SU-DHL-6 (cell line): ENCODE measurements around the gene MED12L.

ENCODE experiments used
- H2AFZ ChIP-seq: fragments of 200-600 bp; sonication (generic); 2 replicates; pipeline ENCODE4 v1.6.1; 2014; ENCODE audit warnings: low read depth, mild to moderate bottlenecking, moderate library complexity, mixed read lengths, antibody characterized with exemption, low read length; ENCODE audit not compliant: severe bottlenecking
- H3F3A ChIP-seq: fragments of 200-600 bp; shearing (Covaris generic); 2 replicates; pipeline ENCODE4 v1.6.0; 2016; ENCODE audit warnings: antibody characterized with exemption, mild to moderate bottlenecking; ENCODE audit not compliant: insufficient read depth
- H3K27ac ChIP-seq: fragments of 200-600 bp; sonication (generic); 2 replicates; pipeline ENCODE4 v1.5.1; 2016; ENCODE audit warnings: low read depth, mild to moderate bottlenecking, low read length, moderate library complexity, mixed read lengths
- H3K27me3 ChIP-seq: fragments of 200-600 bp; sonication (generic), shearing (Covaris generic); 2 replicates; pipeline ENCODE4 v1.6.0; 2014; ENCODE audit warnings: mild to moderate bottlenecking, low read length
- H3K36me3 ChIP-seq: fragments of 200-600 bp; sonication (generic); 2 replicates; pipeline ENCODE4 v1.6.1; 2014; ENCODE audit warnings: mild to moderate bottlenecking, low read length, mixed read lengths
- H3K4me2 ChIP-seq: fragments of 300-600, 200-600 bp; shearing (Covaris generic), sonication (generic); 2 replicates; pipeline ENCODE4 v1.6.0; 2014; ENCODE audit warnings: low read length, low read depth, mild to moderate bottlenecking; ENCODE audit not compliant: poor library complexity, severe bottlenecking
- H3K4me3 ChIP-seq: fragments of 200-600 bp; sonication (generic); 2 replicates; pipeline ENCODE4 v1.5.1; 2014; ENCODE audit warnings: antibody characterized with exemption, low read length, mild to moderate bottlenecking, mixed read lengths; ENCODE audit not compliant: insufficient read depth, poor library complexity, severe bottlenecking
- H3K79me2 ChIP-seq: fragments of 200-600 bp; sonication (generic); 2 replicates; pipeline ENCODE4 v1.6.1; 2014; ENCODE audit warnings: mild to moderate bottlenecking, low read length, moderate library complexity; ENCODE audit not compliant: insufficient read depth
- H3K9ac ChIP-seq: fragments of 200-600 bp; sonication (generic); 2 replicates; pipeline ENCODE4 v1.7.0; 2014; ENCODE audit warnings: mild to moderate bottlenecking, low read length
- H3K9me2 ChIP-seq: fragments of 200-600 bp; sonication (generic); replicated peaks from 2 replicates; pipeline ENCODE4 v1.6.1; 2014; ENCODE audit warnings: low read length; ENCODE audit not compliant: insufficient read depth
- H3K9me3 ChIP-seq: fragments of 200-600 bp; sonication (generic); 2 replicates; pipeline ENCODE4 v1.6.1; 2014; ENCODE audit warnings: low read length, mixed read lengths; ENCODE audit not compliant: insufficient read depth
- H4K20me1 ChIP-seq: fragments of 200-600 bp; sonication (generic); 2 replicates; pipeline ENCODE4 v1.6.1; 2014; ENCODE audit warnings: low read depth, mild to moderate bottlenecking, antibody characterized with exemption, low read length, moderate library complexity, mixed read lengths
- EZH2phosphoT487 ChIP-seq: fragments of 200-600 bp; sonication (generic), shearing (Covaris generic); conservative IDR thresholded peaks from 2 replicates; pipeline ENCODE4 v1.6.1; 2018; ENCODE audit warnings: mild to moderate bottlenecking, antibody characterized with exemption, low read length, moderate library complexity, mixed read lengths
- TF ChIP-seq, protein P1 (sequence below): fragments of 200-600 bp; sonication (generic); IDR thresholded peaks from one replicate; pipeline ENCODE4 v1.5.1; 2017; ENCODE audit warnings: antibody characterized with exemption, mild to moderate bottlenecking, low read length, moderate library complexity; ENCODE audit not compliant: insufficient read depth, poor library complexity, severe bottlenecking

MED12L gene

DNA sequence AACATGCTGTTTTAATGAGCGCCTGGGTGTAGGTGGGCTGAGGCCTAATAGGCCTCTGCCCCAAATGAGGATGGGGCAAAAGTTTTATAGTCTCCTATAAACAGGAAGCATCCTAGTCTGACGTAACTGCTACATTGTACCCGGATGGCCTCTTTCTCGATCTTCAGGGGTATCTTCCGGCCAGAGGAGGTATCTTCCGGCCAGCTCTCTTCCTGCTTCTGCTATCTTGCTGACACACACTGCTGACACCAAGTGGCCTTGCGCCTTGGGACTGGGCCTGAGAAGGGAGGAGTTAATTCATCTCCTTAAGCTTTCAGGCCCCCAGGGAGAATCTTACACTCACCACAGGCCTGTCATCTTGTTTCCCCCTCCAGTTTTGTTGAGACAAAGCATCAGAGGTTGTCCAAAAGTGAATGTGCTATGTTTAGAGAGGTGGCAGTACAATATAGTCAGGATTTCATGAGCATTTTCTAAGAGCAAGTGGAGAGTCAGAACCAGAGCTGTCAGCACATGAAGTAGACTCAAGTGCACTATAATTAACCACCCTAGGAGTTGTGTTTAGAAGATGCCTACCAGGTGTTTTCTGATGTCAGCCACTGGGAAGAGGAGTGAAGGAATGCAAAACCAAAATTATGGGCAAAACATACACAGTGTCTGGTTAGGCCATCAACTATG lies 391.0 kb downstream of the MED12L start:
- Histone ChIP-seq H3K36me3 (no peaks in the 10 kb centered on the region), H3K9me2 (no peaks in the 10 kb centered on the region), H3F3A (no peaks in the 10 kb centered on the region), H3K79me2 (no peaks in the 10 kb centered on the region), H3K27me3 (no peaks in the 10 kb centered on the region), H3K4me2 (no peak overlapping the region), H2AFZ (no peak overlapping the region), H3K27ac (no peak overlapping the region), H4K20me1 (no peaks in the 10 kb centered on the region), H3K9ac (no peak overlapping the region), H3K4me3 (no peak overlapping the region), H3K9me3 (no peaks in the 10 kb centered on the region)
- TF ChIP-seq EZH2phosphoT487: no peak
- TF ChIP-seq, protein P1, sequence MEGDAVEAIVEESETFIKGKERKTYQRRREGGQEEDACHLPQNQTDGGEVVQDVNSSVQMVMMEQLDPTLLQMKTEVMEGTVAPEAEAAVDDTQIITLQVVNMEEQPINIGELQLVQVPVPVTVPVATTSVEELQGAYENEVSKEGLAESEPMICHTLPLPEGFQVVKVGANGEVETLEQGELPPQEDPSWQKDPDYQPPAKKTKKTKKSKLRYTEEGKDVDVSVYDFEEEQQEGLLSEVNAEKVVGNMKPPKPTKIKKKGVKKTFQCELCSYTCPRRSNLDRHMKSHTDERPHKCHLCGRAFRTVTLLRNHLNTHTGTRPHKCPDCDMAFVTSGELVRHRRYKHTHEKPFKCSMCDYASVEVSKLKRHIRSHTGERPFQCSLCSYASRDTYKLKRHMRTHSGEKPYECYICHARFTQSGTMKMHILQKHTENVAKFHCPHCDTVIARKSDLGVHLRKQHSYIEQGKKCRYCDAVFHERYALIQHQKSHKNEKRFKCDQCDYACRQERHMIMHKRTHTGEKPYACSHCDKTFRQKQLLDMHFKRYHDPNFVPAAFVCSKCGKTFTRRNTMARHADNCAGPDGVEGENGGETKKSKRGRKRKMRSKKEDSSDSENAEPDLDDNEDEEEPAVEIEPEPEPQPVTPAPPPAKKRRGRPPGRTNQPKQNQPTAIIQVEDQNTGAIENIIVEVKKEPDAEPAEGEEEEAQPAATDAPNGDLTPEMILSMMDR: no peak

DNA sequence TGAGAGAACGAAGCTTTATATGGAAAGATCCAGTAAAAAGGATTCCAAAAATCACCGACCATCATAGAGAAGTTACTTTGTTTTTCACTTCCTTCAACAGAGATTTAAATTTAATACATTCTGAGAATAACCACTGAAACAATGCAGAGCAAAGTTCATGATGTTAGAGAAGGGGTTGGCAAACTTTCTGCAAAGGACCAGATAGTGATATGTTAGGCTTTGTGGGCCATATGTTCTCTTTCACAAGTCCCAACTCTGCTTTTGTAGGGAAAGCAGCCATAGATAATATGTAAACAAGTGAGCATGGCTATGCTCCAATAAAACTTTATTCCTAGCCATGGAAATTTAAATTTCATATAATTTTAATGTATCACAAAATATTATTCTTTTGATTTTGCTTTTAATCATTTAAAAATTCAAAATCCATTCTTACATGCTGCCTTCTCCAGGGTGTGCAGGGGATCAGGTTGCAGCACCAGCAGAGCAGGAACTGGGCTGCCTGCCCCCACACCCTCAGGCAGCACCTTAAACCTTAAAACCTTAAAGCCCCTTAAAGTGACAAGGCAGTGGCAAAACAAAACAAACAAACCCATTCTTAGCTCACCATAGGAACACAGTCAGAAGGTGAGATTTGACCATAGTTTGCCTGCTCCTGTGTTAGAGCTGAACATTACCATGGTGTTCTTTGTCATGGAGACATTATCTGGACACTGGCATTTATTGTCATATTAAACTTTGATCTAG lies 392.3 kb downstream of the MED12L start:
- Histone ChIP-seq H3F3A (no peaks in the 10 kb centered on the region), H4K20me1 (no peaks in the 10 kb centered on the region), H3K9me3 (no peaks in the 10 kb centered on the region), H3K27me3 (no peaks in the 10 kb centered on the region), H3K9me2 (no peaks in the 10 kb centered on the region), H3K36me3 (no peaks in the 10 kb centered on the region), H3K4me3 (no peak overlapping the region), H2AFZ (no peak overlapping the region), H3K4me2 (no peak overlapping the region), H3K9ac (no peak overlapping the region), H3K79me2 (no peaks in the 10 kb centered on the region), H3K27ac (no peak overlapping the region)
- TF ChIP-seq, protein P1: no peak
- no peak for TF ChIP-seq EZH2phosphoT487

DNA sequence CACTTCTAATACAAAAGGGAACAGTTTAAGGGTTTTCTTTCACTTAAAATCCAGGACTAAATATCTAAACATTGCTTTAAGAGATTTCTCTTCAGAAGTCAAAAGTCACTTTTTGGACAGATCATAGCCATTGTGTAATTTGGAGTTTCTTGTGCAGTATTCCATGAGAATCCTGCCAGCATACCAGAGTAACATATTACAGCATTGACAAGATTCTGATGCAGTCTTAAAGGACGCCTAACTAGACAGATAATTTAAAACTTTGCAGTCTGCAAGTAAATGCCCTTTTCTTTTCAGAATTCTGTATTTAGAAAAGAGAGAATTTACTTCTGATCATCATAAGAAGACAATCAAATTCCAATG lies 392.9 kb downstream of the MED12L start:
- H2AFZ ChIP-seq: no peak overlapping the region
- no peaks in the 10 kb centered on the region for H4K20me1 ChIP-seq
- H3K4me2 ChIP-seq: no peak overlapping the region
- H3K9me2 ChIP-seq: no peaks in the 10 kb centered on the region
- H3F3A ChIP-seq: no peaks in the 10 kb centered on the region
- no peak overlapping the region for H3K9ac ChIP-seq
- H3K9me3 ChIP-seq: no peaks in the 10 kb centered on the region
- TF ChIP-seq EZH2phosphoT487: no peak
- TF ChIP-seq, protein P1: no peak
- H3K79me2 ChIP-seq: no peaks in the 10 kb centered on the region
- H3K4me3 ChIP-seq: no peak overlapping the region
- H3K36me3 ChIP-seq: no peaks in the 10 kb centered on the region
- H3K27ac ChIP-seq: no peak overlapping the region
- H3K27me3 ChIP-seq: no peaks in the 10 kb centered on the region
